ENCODE data around the gene RHCE. TPM values are rescaled to one million over a fixed set of nuclear protein-coding genes. Genes with fewer than 3 reads are reported as not detected.
"Not testable (repeated sequence)": the region's sequence is repeated elsewhere in the genome, so short reads cannot be mapped to it uniquely, and the experiment has no call there.

Gene RHCE
- polyA plus RNA-seq, 1 donor: 0.60 TPM

DNA sequence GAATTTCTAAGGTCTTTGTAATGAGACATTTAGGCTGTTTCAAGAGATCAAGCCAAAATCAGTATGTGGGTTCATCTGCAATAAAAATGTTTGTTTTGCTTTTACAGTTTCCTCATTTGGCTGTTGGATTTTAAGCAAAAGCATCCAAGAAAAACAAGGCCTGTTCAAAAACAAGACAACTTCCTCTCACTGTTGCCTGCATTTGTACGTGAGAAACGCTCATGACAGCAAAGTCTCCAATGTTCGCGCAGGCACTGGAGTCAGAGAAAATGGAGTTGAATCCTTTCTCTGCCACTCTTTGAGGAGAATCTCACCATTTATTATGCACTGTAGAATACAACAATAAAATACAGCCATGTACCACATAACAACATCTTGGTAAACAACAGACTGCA, 91.8 kb downstream of the RHCE start:
- not testable (repeated sequence) for DNase-seq; H3K27me3 ChIP-seq (ENCODE audit: control insufficient read depth, insufficient read depth, low read length); H3K4me3 ChIP-seq (ENCODE audit: low read length); H3K27ac ChIP-seq (ENCODE audit: low read length); H3K9me3 ChIP-seq (ENCODE audit: control insufficient read depth, low read depth, low read length); H3K4me1 ChIP-seq (ENCODE audit: control insufficient read depth, insufficient read depth, low read length); H3K36me3 ChIP-seq (ENCODE audit: control insufficient read depth, insufficient read depth, low read length)
- no CpG with 5 or more reads among the region's 4 CpGs for WGBS (ENCODE audit: insufficient coverage, low lambda C conversion rate)

DNA sequence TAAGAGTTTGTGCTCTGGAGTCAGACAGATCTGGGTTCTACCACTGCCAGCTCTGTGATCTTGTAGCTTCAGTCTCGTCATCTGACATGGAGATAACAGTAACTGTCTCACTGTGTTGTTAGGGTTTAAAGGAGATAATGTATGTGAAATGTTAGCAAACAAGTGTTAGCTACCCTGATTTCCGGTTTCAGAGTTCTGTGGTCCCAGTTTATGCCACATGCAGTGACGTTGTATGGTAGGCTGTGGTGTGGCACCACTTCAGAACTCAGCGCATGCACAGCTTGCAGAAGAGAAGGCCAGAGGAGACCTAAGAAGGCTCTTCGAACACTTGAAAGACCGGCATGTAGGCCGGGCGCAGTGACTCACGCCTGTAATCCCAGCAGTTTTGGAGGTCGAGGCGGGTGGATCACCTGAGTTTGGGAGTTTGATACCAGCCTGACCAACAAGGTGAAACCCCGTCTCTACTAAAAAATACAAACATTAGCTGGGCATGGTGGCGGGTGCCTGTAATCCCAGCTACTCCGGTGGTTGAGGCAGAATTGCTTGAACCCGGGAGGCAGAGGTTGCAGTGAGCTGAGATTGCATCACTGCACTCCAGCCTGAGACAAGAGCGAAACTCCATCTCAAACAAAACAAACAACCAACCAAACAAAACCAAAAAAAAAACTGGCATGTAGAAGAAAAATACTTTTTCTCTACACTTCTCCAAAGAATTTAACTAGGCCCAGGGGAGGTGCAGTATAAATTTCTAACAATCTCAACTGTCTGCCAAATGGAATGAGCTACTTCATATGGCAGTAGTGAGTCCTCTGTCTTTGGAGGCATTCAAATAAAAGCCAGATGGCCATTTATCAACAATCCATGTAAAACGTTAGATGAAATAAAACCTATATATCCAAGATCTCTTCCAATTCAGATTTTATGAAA, 92.5 kb downstream of the RHCE start:
- not testable (repeated sequence) for H3K27ac ChIP-seq (ENCODE audit: low read length); H3K27me3 ChIP-seq (ENCODE audit: control insufficient read depth, insufficient read depth, low read length); H3K4me1 ChIP-seq (ENCODE audit: control insufficient read depth, insufficient read depth, low read length); H3K36me3 ChIP-seq (ENCODE audit: control insufficient read depth, insufficient read depth, low read length); H3K4me3 ChIP-seq (ENCODE audit: low read length); H3K9me3 ChIP-seq (ENCODE audit: control insufficient read depth, low read depth, low read length); DNase-seq
- no CpG with 5 or more reads among the region's 17 CpGs for WGBS (ENCODE audit: insufficient coverage, low lambda C conversion rate)

DNA sequence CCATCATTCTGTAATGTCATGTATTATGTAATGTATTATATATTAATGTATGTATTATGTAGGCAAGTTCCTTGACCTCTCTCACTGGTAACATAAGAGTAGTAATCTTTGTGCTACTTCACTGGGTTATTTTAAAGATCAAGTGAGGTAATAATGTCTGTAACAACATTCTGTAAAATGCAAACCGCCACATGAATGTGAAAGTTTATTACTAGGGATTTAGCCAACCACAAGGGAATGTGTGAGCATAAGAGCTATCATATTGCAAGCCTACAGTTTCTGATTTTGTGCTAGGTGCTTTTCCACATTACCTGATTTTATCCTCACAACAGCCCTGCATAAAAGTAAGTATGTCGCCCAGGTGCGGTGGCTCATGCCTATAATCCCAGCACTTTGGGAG, 96.2 kb downstream of the RHCE start:
- not testable (repeated sequence) for DNase-seq; H3K4me3 ChIP-seq (ENCODE audit: low read length); H3K9me3 ChIP-seq (ENCODE audit: control insufficient read depth, low read depth, low read length); H3K36me3 ChIP-seq (ENCODE audit: control insufficient read depth, insufficient read depth, low read length); H3K27ac ChIP-seq (ENCODE audit: low read length); H3K27me3 ChIP-seq (ENCODE audit: control insufficient read depth, insufficient read depth, low read length); H3K4me1 ChIP-seq (ENCODE audit: control insufficient read depth, insufficient read depth, low read length)
- no CpG with 5 or more reads among the region's 3 CpGs for WGBS (ENCODE audit: insufficient coverage, low lambda C conversion rate)

DNA sequence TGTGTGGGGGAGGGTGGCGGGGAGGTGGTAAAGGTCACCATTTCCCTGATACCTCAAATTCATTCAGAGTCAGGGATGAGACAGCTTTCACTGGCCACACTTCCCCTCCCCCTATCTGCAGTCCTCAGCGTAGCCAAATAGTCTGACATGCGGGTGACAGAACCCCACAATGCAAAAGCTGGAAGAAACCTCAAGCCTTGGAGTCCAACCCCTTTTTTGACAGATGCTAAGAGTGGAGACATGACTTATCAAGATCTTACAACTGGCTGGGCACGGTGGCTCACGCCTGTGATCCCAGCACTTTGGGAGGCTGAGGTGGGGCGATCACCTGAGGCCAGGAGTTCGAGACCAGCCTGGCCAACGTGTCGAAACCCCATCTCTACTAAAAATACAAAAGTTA, 98.5 kb downstream of the RHCE start:
- not testable (repeated sequence) for H3K4me1 ChIP-seq (ENCODE audit: control insufficient read depth, insufficient read depth, low read length); H3K36me3 ChIP-seq (ENCODE audit: control insufficient read depth, insufficient read depth, low read length); H3K4me3 ChIP-seq (ENCODE audit: low read length); H3K27me3 ChIP-seq (ENCODE audit: control insufficient read depth, insufficient read depth, low read length); H3K27ac ChIP-seq (ENCODE audit: low read length); DNase-seq; H3K9me3 ChIP-seq (ENCODE audit: control insufficient read depth, low read depth, low read length)
- no CpG with 5 or more reads among the region's 9 CpGs for WGBS (ENCODE audit: insufficient coverage, low lambda C conversion rate)

DNA sequence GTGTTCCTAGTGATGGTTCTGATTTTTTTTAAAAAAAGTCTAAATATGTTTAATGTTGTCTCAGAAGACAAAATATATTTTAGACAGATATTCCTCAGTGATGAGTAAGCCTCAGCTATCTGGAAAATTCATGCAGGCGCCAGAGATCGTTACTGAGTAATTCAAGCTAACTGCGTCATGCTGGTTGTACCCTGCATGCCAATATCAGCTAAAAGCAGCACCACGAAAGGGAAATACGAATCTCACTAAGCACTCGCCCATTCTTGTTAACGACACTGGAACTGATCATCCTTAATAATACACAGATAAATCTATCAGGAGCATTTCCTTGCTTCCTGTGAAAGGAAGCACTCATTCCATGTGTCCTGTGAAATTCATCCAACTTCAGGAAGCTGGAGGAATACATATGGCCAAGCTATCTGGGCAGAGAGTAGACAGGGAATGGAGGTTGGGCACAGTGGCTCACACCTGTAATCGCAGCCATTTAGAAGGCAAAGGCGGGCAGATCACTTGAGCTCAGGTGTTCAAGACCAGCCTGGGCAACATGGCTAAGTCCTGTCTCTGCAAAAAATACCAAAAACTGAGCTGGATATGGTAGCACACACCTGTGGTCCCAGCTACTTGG, 100.2 kb downstream of the RHCE start:
- H3K27ac ChIP-seq (ENCODE audit: low read length); H3K4me1 ChIP-seq (ENCODE audit: control insufficient read depth, insufficient read depth, low read length); H3K9me3 ChIP-seq (ENCODE audit: control insufficient read depth, low read depth, low read length); DNase-seq; H3K27me3 ChIP-seq (ENCODE audit: control insufficient read depth, insufficient read depth, low read length); H3K36me3 ChIP-seq (ENCODE audit: control insufficient read depth, insufficient read depth, low read length); H3K4me3 ChIP-seq (ENCODE audit: low read length): not testable (repeated sequence)
- WGBS (ENCODE audit: insufficient coverage, low lambda C conversion rate): 90% methylated on average over 2 of the region's 9 CpGs

DNA sequence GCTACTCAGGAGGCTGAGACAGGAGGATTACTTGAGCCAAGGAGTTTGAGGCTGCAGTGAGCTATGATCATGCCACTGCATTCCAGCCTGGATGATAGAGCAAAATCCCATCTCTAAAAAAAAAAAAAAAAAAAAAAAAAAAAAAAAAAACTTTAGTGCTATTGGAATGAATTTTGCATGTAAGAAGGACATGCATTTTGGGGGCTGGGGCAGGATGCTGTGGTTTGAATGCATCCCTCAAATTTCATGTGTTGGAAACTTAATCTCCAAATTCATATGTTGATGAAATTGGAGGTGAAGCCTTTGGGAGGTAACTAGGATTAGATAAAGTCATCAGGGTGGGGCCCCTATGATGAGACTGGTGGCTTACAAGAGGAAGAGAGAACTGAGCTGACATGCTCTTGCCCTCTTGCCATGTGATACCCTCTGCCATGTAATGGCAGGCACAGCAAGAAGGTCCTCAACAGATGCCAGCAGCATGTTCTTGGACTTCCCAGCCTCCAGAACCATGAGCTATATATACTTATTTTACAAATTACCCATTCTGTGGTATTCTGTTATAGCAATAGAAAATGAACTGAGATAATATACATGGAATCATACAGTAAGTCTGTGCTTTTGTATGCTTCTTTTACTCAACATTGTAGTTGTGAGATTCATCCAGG, 107.7 kb downstream of the RHCE start:
- H3K4me3 ChIP-seq (ENCODE audit: low read length); H3K36me3 ChIP-seq (ENCODE audit: control insufficient read depth, insufficient read depth, low read length); H3K9me3 ChIP-seq (ENCODE audit: control insufficient read depth, low read depth, low read length); H3K4me1 ChIP-seq (ENCODE audit: control insufficient read depth, insufficient read depth, low read length); DNase-seq; H3K27me3 ChIP-seq (ENCODE audit: control insufficient read depth, insufficient read depth, low read length); H3K27ac ChIP-seq (ENCODE audit: low read length): not testable (repeated sequence)

Other genes with a start within 250 kb of the RHCE start
- gene SYF2, start 188.3 kb downstream of the RHCE start, polyA plus RNA-seq: 70.3 TPM
- 176 TPM for gene RSRP1, start 173.4 kb downstream of the RHCE start, polyA plus RNA-seq
- gene RHD, start 148.3 kb downstream of the RHCE start, polyA plus RNA-seq: 1.5 TPM
- 75.9 TPM for gene TMEM50A, start 82.5 kb downstream of the RHCE start, polyA plus RNA-seq
- gene MACO1, start 10.1 kb upstream of the RHCE start, polyA plus RNA-seq: 17.5 TPM
- gene LDLRAP1, start 122.8 kb upstream of the RHCE start, polyA plus RNA-seq: 17.8 TPM
- 21.2 TPM for gene MAN1C1, start 196.0 kb upstream of the RHCE start, polyA plus RNA-seq

Measured in large intestine (tissue), 3 donors.